T-helper 2 cell treated with Interferon-gamma antibody and Interleukin-4, amounts not matched to agents 5 μg/mL and 100 μg/mL, for 36 hours (primary cell): ENCODE results near the gene SLFN5.
"Not testable (repeated sequence)": the region's sequence is repeated elsewhere in the genome, so short reads cannot be mapped to it uniquely, and the experiment has no call there.

Experiments
- DNase-seq: peaks from one replicate; pipeline ENCODE4 v3.0.0; 2021; ENCODE audit warnings: low spot score
- H3K27ac Mint-ChIP-seq: one replicate; pipeline ENCODE4 v1.8.0; 2021; ENCODE audit warnings: mild to moderate bottlenecking, mixed read lengths
- H3K27me3 Mint-ChIP-seq: one replicate; pipeline ENCODE4 v1.8.0; 2021; ENCODE audit warnings: low read depth, mixed read lengths
- H3K36me3 Mint-ChIP-seq: one replicate; pipeline ENCODE4 v1.8.0; 2021; ENCODE audit warnings: low read depth, mixed read lengths
- H3K4me1 Mint-ChIP-seq: one replicate; pipeline ENCODE4 v1.8.0; 2021; ENCODE audit warnings: low read depth, mixed read lengths
- H3K4me3 Mint-ChIP-seq: one replicate; pipeline ENCODE4 v1.8.0; 2022; ENCODE audit warnings: mild to moderate bottlenecking, moderate library complexity, mixed read lengths
- H3K9me3 Mint-ChIP-seq: one replicate; pipeline ENCODE4 v1.8.0; 2021; ENCODE audit warnings: mixed read lengths

Gene SLFN5

GRCh38 chr17:35229638-35230037 is 13.2 kb upstream of the SLFN5 start:
- Mint-ChIP-seq H3K9me3 (peaks cover 16% of the 10 kb centered on the region), H3K4me3 (no peak overlapping the region), H3K27me3 (no peaks in the 10 kb centered on the region), H3K36me3 (peaks cover 29% of the 10 kb centered on the region), H3K4me1 (peaks cover 14% of the 10 kb centered on the region), H3K27ac (no peak overlapping the region)
- no peak for DNase-seq

- H3K27ac Mint-ChIP-seq, H3K27me3 Mint-ChIP-seq, H3K4me3 Mint-ChIP-seq, DNase-seq: not testable (repeated sequence)
- Mint-ChIP-seq H3K4me1 (peaks cover 50% of the 10 kb centered on the region), H3K36me3 (peaks cover 60% of the 10 kb centered on the region), H3K9me3 (peaks cover 22% of the 10 kb centered on the region)
Measured at GRCh38 chr17:35234315-35234714, 8.6 kb upstream of the SLFN5 start.

- Mint-ChIP-seq H3K9me3 (peaks cover 13% of the 10 kb centered on the region), H3K36me3 (peaks cover 60% of the 10 kb centered on the region), H3K4me3 (no peak overlapping the region), H3K4me1 (peaks cover 52% of the 10 kb centered on the region), H3K27ac (no peak overlapping the region), H3K27me3 (no peaks in the 10 kb centered on the region)
- DNase-seq, result no peak
Measured at GRCh38 chr17:35235289-35235688, 7.6 kb upstream of the SLFN5 start.

GRCh38 chr17:35235917-35236316 is 7.0 kb upstream of the SLFN5 start:
- H3K36me3 Mint-ChIP-seq, result peaks cover 54% of the 10 kb centered on the region
- H3K27me3 Mint-ChIP-seq, result no peaks in the 10 kb centered on the region
- no peak overlapping the region for H3K4me3 Mint-ChIP-seq
- peaks cover 53% of the 10 kb centered on the region for H3K4me1 Mint-ChIP-seq
- peaks cover 11% of the 10 kb centered on the region for H3K9me3 Mint-ChIP-seq
- DNase-seq, result no peak
- no peak overlapping the region for H3K27ac Mint-ChIP-seq

GRCh38 chr17:35236821-35237220 is 6.1 kb upstream of the SLFN5 start:
- no peaks in the 10 kb centered on the region for H3K27me3 Mint-ChIP-seq
- no peak for DNase-seq
- peaks cover 51% of the 10 kb centered on the region for H3K4me1 Mint-ChIP-seq
- H3K4me3 Mint-ChIP-seq, result no peak overlapping the region
- no peak overlapping the region for H3K27ac Mint-ChIP-seq
- H3K36me3 Mint-ChIP-seq, result peaks cover 59% of the 10 kb centered on the region
- H3K9me3 Mint-ChIP-seq, result peaks cover 11% of the 10 kb centered on the region

GRCh38 chr17:35238821-35239220 is 4.1 kb upstream of the SLFN5 start:
- no peak for DNase-seq
- Mint-ChIP-seq H3K36me3 (peaks cover 67% of the 10 kb centered on the region), H3K9me3 (peaks cover 11% of the 10 kb centered on the region), H3K4me1 (peaks cover 54% of the 10 kb centered on the region), H3K27ac (peak overlapping the region; percentile 79), H3K4me3 (peak overlapping the region; percentile 95), H3K27me3 (peaks cover 3% of the 10 kb centered on the region)

GRCh38 chr17:35239823-35240222 is 3.0 kb upstream of the SLFN5 start:
- peaks cover 75% of the 10 kb centered on the region for H3K36me3 Mint-ChIP-seq
- peaks cover 3% of the 10 kb centered on the region for H3K27me3 Mint-ChIP-seq
- H3K27ac Mint-ChIP-seq, result peak overlapping the region; percentile 87
- peaks cover 11% of the 10 kb centered on the region for H3K9me3 Mint-ChIP-seq
- H3K4me3 Mint-ChIP-seq, result peak overlapping the region; percentile 95
- H3K4me1 Mint-ChIP-seq, result peaks cover 62% of the 10 kb centered on the region
- no peak for DNase-seq

GRCh38 chr17:35240861-35241260 is 2.0 kb upstream of the SLFN5 start:
- Mint-ChIP-seq H3K27me3 (peaks cover 3% of the 10 kb centered on the region), H3K9me3 (peaks cover 11% of the 10 kb centered on the region), H3K36me3 (peaks cover 74% of the 10 kb centered on the region), H3K4me1 (peaks cover 66% of the 10 kb centered on the region), H3K27ac (peak overlapping the region; percentile 98), H3K4me3 (peak overlapping the region; percentile 95)
- DNase-seq, result no peak

GRCh38 chr17:35241520-35241919 is 1.4 kb upstream of the SLFN5 start:
- peaks cover 61% of the 10 kb centered on the region for H3K4me1 Mint-ChIP-seq
- peaks cover 69% of the 10 kb centered on the region for H3K36me3 Mint-ChIP-seq
- H3K27ac Mint-ChIP-seq, result peak overlapping the region; percentile 98

GRCh38 chr17:35242158-35242804 is 591 bp upstream of the SLFN5 start:
- peaks cover 8% of the 10 kb centered on the region for H3K9me3 Mint-ChIP-seq
- peak; percentile 86 for DNase-seq
- peaks cover 56% of the 10 kb centered on the region for H3K4me1 Mint-ChIP-seq

More at GRCh38 chr17:35241520-35241919, 1.4 kb upstream of the SLFN5 start:
- peaks cover 3% of the 10 kb centered on the region for H3K27me3 Mint-ChIP-seq
- H3K4me3 Mint-ChIP-seq, result peak overlapping the region; percentile 95
- H3K9me3 Mint-ChIP-seq, result peaks cover 11% of the 10 kb centered on the region
- peak; percentile 23 for DNase-seq

GRCh38 chr17:35243561-35244340 is 879 bp downstream of the SLFN5 start:
- Mint-ChIP-seq H3K36me3 (peaks cover 67% of the 10 kb centered on the region), H3K4me3 (peak overlapping the region; percentile 95), H3K9me3 (no peaks in the 10 kb centered on the region), H3K27me3 (peaks cover 3% of the 10 kb centered on the region), H3K4me1 (peaks cover 53% of the 10 kb centered on the region), H3K27ac (peak overlapping the region; percentile 98)
- peak; percentile 53 for DNase-seq

More at GRCh38 chr17:35242158-35242804, 591 bp upstream of the SLFN5 start:
- H3K27me3 Mint-ChIP-seq, result peaks cover 3% of the 10 kb centered on the region
- H3K4me3 Mint-ChIP-seq, result peak overlapping the region; percentile 95
- peaks cover 67% of the 10 kb centered on the region for H3K36me3 Mint-ChIP-seq
- peak overlapping the region; percentile 98 for H3K27ac Mint-ChIP-seq

- H3K9me3 Mint-ChIP-seq, result no peaks in the 10 kb centered on the region
- peak; percentile 86 for DNase-seq
Measured at GRCh38 chr17:35244341-35245195, 1.7 kb downstream of the SLFN5 start.

GRCh38 chr17:35245196-35245486 is 2.3 kb downstream of the SLFN5 start:
- peaks cover 70% of the 10 kb centered on the region for H3K36me3 Mint-ChIP-seq
- H3K4me3 Mint-ChIP-seq, result peak overlapping the region; percentile 95
- peak overlapping the region; percentile 5 for H3K27ac Mint-ChIP-seq
- peaks cover 50% of the 10 kb centered on the region for H3K4me1 Mint-ChIP-seq
- DNase-seq, result peak; percentile 36
- H3K9me3 Mint-ChIP-seq, result no peaks in the 10 kb centered on the region
- H3K27me3 Mint-ChIP-seq, result peaks cover 3% of the 10 kb centered on the region

More at GRCh38 chr17:35244341-35245195, 1.7 kb downstream of the SLFN5 start:
- peaks cover 69% of the 10 kb centered on the region for H3K36me3 Mint-ChIP-seq
- H3K4me1 Mint-ChIP-seq, result peaks cover 50% of the 10 kb centered on the region
- H3K27ac Mint-ChIP-seq, result peak overlapping the region; percentile 98
- H3K4me3 Mint-ChIP-seq, result peak overlapping the region; percentile 95
- peaks cover 3% of the 10 kb centered on the region for H3K27me3 Mint-ChIP-seq

- no peaks in the 10 kb centered on the region for H3K9me3 Mint-ChIP-seq
- H3K27ac Mint-ChIP-seq, result no peak overlapping the region
- peaks cover 37% of the 10 kb centered on the region for H3K4me1 Mint-ChIP-seq
- H3K36me3 Mint-ChIP-seq, result peaks cover 62% of the 10 kb centered on the region
- H3K4me3 Mint-ChIP-seq, result no peak overlapping the region
- no peaks in the 10 kb centered on the region for H3K27me3 Mint-ChIP-seq
- DNase-seq, result no peak
Measured at GRCh38 chr17:35252651-35253050, 9.8 kb downstream of the SLFN5 start.
